ENCODE measurements around the gene DUSP19. TPM values are rescaled to one million over a fixed set of nuclear protein-coding genes. Genes with fewer than 3 reads are reported as not detected.

DUSP19 gene
- total RNA-seq, 1 experiment from 2014 or later: 1.8 TPM

DNA sequence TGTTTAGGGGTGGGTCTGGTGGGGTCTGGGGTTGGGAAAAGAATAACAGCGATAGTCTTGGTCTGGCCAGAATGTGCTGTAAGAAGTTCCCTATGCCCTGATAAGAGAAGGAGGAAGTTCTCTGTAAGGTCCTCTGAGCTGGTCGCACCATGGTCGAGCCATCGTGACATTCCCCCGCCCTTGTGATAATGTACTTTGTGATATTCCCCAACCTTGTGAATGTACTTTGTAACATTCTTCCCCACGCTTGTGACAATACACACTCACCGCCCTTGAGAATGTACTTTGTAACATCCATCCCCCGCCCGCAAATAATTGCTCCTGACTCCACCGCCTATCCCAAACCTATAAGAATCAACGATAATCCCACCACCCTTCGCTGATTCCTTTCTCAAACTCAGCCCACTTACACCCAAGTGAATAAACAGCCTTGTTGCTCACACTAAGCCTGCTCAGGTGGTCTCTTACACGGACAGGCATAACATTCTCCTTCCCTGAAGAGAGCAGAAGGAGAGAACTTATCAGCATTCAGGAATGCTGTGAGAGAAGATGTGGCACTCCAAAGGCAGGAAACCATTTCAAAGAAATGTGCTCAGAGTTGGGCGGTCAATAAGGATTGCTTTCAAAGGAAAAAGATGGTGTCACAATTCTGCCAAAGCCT, 17.8 kb upstream of the DUSP19 start:
- H3K27ac Mint-ChIP-seq: no peak overlapping the region

More for the DNA sequence above, 17.8 kb upstream of the DUSP19 start:
- H4K8ac ChIP-seq (replicated peaks; ENCODE audit: insufficient read length, low read depth, low read length): no peak overlapping the region
- no peaks in the 10 kb centered on the region; the same call in 1 of the 2 replicates for H3K27me3 Mint-ChIP-seq (ENCODE audit: low read depth)
- no peak overlapping the region for H2BK15ac ChIP-seq (ENCODE audit: low read depth, low read length)
- no peak overlapping the region for H2BK120ac ChIP-seq (ENCODE audit: low read depth, low read length, poor library complexity, severe bottlenecking)
- H4K91ac ChIP-seq (ENCODE audit: insufficient read length, low read depth, low read length): no peak overlapping the region
- no peaks in the 10 kb centered on the region for H3K79me2 ChIP-seq (ENCODE audit: insufficient read depth, low read length)
- TF ChIP-seq, protein P1, sequence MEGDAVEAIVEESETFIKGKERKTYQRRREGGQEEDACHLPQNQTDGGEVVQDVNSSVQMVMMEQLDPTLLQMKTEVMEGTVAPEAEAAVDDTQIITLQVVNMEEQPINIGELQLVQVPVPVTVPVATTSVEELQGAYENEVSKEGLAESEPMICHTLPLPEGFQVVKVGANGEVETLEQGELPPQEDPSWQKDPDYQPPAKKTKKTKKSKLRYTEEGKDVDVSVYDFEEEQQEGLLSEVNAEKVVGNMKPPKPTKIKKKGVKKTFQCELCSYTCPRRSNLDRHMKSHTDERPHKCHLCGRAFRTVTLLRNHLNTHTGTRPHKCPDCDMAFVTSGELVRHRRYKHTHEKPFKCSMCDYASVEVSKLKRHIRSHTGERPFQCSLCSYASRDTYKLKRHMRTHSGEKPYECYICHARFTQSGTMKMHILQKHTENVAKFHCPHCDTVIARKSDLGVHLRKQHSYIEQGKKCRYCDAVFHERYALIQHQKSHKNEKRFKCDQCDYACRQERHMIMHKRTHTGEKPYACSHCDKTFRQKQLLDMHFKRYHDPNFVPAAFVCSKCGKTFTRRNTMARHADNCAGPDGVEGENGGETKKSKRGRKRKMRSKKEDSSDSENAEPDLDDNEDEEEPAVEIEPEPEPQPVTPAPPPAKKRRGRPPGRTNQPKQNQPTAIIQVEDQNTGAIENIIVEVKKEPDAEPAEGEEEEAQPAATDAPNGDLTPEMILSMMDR (conservative IDR thresholded peaks at IDR 0.05): no peak
- H3K4me1 ChIP-seq (ENCODE audit: insufficient read depth, low read length): peaks cover 5% of the 10 kb centered on the region; the same call in 1 of the 2 replicates
- no peak overlapping the region for H2AFZ ChIP-seq (ENCODE audit: low read length)
- H3K36me3 Mint-ChIP-seq (ENCODE audit: insufficient read depth in 1 of 3, low read depth in 3 of 3): no peaks in the 10 kb centered on the region
- H3K4me2 ChIP-seq (ENCODE audit: insufficient read depth, insufficient read length, low read length): no peak overlapping the region
- no peak overlapping the region for H3K18ac ChIP-seq (ENCODE audit: insufficient read length, low read depth, low read length)
- no peak overlapping the region for H3K4ac ChIP-seq (ENCODE audit: low read depth, low read length)
- no peaks in the 10 kb centered on the region for H3K9me3 Mint-ChIP-seq
- no peak overlapping the region for H3K23ac ChIP-seq (ENCODE audit: insufficient read length, low read depth, low read length)
- H2BK20ac ChIP-seq (ENCODE audit: low read depth, low read length, poor library complexity, severe bottlenecking): no peak overlapping the region
- no peak overlapping the region for H3K4me3 Mint-ChIP-seq
- H3K14ac ChIP-seq (ENCODE audit: insufficient read depth, low read length): no peak overlapping the region
- no peaks in the 10 kb centered on the region for H3K79me1 ChIP-seq (ENCODE audit: insufficient read depth, low read depth, low read length, poor library complexity, severe bottlenecking)
- no peaks in the 10 kb centered on the region for H4K20me1 ChIP-seq (ENCODE audit: control insufficient read depth, insufficient read depth, insufficient read length)
- no peak overlapping the region for H3K9ac ChIP-seq (ENCODE audit: extremely low read depth, insufficient read length, low read length)
- H2BK5ac ChIP-seq (ENCODE audit: insufficient read length, low read length): no peak overlapping the region
- no peaks in the 10 kb centered on the region for H3K9me3 ChIP-seq (ENCODE audit: control insufficient read depth, low read depth, low read length)
- no peak overlapping the region for H4K5ac ChIP-seq (ENCODE audit: insufficient read length, low read depth, low read length)
- H2BK12ac ChIP-seq (ENCODE audit: insufficient read length, low read depth, low read length): no peak overlapping the region
- peaks cover 8 to 9% of the 10 kb centered on the region in 2 experiments; a peak in 2 of 4 replicates for H3K4me1 Mint-ChIP-seq
- H2AK5ac ChIP-seq (ENCODE audit: insufficient read length, low read length): no peak overlapping the region
- no peak overlapping the region for H3T11ph ChIP-seq (ENCODE audit: low read length)
- no peak overlapping the region for H3K27ac ChIP-seq (ENCODE audit: insufficient read length, low read depth, low read length)
- H3K27me3 ChIP-seq (ENCODE audit: insufficient read depth, low read length): no peaks in the 10 kb centered on the region
- WGBS (ENCODE audit: extremely low coverage, insufficient read length, low lambda C conversion rate): no CpG with 5 or more reads among the region's 14 CpGs
- DNase-seq: no peak
- H3K56ac ChIP-seq (ENCODE audit: insufficient read length, low read depth, low read length): no peak overlapping the region
- H3K23me2 ChIP-seq (ENCODE audit: insufficient read length, low read depth, low read length, poor library complexity, severe bottlenecking): no peaks in the 10 kb centered on the region
